Measurements from ENCODE around the gene GNB1. TPM values are rescaled to one million over a fixed set of nuclear protein-coding genes. Genes with fewer than 3 reads are reported as not detected.
A peak's percentile ranks its signal among the peaks of the same experiment; 100 is the strongest.
"Not testable (repeated sequence)": the region's sequence is repeated elsewhere in the genome, so short reads cannot be mapped to it uniquely, and the experiment has no call there.

Gene GNB1
- total RNA-seq, 2 experiments from 2014 or later, result 396 to 403 TPM

DNA sequence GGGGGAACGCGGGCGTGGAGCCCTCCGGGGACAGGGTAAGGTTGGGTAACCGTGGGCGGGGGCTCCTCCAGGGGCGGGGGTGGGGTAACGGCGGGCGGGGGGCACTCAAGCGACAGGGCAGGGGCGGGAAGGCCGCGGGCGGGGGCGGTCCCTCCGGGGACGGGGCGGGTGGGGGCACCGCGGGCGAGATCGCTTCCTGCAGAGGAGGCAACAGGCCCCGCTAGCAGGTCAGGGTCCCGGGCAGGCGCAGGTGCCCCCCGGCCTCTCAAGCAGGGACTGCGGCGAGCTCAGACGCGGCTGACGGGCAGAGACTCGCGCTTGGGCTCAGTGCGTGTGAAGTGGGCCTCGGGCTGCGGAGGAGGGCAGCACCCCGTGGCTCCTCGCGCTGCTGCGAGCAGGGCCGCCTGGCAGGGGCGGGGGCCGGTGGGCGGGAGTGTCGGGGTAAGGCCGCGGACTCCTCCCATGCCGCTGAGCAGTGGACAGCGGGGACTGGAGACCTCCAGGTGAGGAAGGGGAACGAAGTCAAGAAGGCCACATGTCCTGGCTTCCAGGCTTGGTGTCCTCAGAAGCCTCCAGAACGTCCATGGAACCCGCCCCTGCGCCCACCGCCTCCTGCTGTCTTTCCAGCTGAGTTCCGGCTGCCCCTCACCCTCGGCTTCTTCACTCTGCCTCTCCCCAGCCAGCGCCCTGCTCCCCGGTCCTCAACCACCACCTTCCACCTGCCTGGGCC, 627 bp upstream of the GNB1 start:
- Mint-ChIP-seq H3K27ac (peak overlapping the region; percentile 86), H3K4me3 (peak overlapping the region; percentile 72), H3K27me3 (no peaks in the 10 kb centered on the region), H3K36me3 (peaks cover 7% of the 10 kb centered on the region), H3K9me3 (no peaks in the 10 kb centered on the region), H3K4me1 (ENCODE audit: low read depth) (peaks cover 45% of the 10 kb centered on the region)
- intact Hi-C loops (cut with micrococcal nuclease), result loop anchor here (2.0 kb wide), 1 partner anchor 17 kb away; no protein-coding TSS in a partner anchor
- ChIA-PET CTCF (interaction anchor here (1.1 to 2.0 kb wide), 3 partner anchors 14 to 64 kb away, joined by 3 to 10 read pairs (median 7); no protein-coding TSS in a partner anchor), POLR2A (no interaction called here)
- peak; percentile 73 for DNase-seq

DNA sequence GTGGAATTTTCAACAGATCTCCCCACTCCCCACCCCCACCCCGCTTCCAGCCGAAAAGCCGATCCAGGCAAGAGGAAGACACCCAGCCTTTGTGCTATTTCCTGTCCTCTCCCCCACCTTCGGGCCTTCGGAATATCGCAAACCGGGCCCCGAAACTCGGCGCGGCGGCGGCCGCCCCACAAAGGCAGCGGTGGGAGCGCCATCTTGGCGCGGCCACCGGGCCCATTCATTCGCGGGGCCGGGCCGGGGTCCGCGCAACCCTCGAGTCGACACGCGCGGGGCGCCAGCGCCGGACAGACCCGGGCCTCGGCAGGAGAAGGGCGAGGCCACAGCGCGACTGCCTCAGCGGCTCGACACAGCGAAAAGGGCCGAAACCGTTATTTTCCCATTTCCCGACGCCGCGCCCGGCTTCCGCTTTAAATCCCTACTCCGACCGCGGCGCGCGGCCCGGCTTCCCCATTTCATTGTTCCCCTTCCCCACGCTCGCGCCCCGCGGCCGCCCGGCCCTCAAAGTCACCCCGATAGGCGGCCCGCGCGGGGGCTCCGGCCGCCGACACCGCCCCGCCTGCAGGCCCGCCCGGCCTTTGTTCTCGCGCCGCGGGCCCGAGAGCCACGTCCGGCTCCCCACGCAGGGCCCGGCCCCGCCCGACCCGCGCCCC, 911 bp downstream of the GNB1 start:
- no peaks in the 10 kb centered on the region for H3K27me3 Mint-ChIP-seq
- peak overlapping the region; percentile 85 for H3K27ac Mint-ChIP-seq
- POLR2A ChIA-PET, result interaction anchor here (1.1 kb wide), 1 partner anchor 21 kb away, joined by 3 read pairs; no protein-coding TSS in a partner anchor
- intact Hi-C loops (cut with micrococcal nuclease), result loop anchor here (2.0 kb wide), 2 partner anchors 19 to 109 kb away; no protein-coding TSS in a partner anchor
- peaks cover 46% of the 10 kb centered on the region for H3K4me1 Mint-ChIP-seq (ENCODE audit: low read depth)
- H3K9me3 Mint-ChIP-seq, result no peaks in the 10 kb centered on the region
- DNase-seq, result peak; percentile 57
- H3K36me3 Mint-ChIP-seq, result peaks cover 11% of the 10 kb centered on the region
- CTCF ChIA-PET, result no interaction called here
- peak overlapping the region; percentile 81 for H3K4me3 Mint-ChIP-seq

DNA sequence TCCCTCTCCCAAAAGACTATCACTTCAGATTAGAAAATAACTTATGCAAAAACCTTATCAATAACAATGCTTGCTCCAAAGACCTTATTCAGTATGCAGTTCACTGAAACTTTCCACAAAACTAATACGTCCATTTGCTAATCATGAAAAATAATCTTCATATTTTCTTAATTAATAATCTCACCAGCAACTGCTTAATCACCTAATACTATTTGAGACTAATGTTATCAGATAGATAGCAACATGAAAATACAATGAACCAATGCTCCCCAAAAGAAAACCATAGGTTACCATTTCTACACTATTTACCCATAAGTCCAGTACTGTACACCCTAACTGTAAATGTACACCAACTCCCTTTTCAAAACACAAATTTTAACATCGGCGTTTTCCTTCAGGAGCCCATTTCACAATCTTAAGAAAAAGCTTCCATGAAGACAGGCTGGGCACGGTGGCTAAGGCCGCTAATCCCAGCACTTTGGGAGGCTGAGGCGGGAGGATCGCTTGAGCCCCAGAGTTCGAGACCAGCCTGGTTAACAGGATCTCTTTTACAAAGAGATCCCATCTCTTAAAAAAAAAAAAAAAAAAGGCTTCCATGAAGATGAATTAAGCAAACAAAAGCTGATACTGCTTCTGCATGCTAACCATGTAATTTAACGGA, 1.7 kb downstream of the GNB1 start:
- CTCF ChIA-PET, result interaction anchor here (1.2 kb wide), 1 partner anchor 66 kb away, joined by 3 read pairs; no protein-coding TSS in a partner anchor
- DNase-seq, result no peak
- H3K36me3 Mint-ChIP-seq, result peaks cover 11% of the 10 kb centered on the region
- H3K27ac Mint-ChIP-seq, result peak overlapping the region; percentile 85
- peaks cover 43% of the 10 kb centered on the region for H3K4me1 Mint-ChIP-seq (ENCODE audit: low read depth)
- no peaks in the 10 kb centered on the region for H3K9me3 Mint-ChIP-seq
- intact Hi-C loops (cut with micrococcal nuclease), result loop anchor here (2.0 kb wide), 1 partner anchor 108 kb away; no protein-coding TSS in a partner anchor
- POLR2A ChIA-PET, result interaction anchor here (1.1 kb wide), 2 partner anchors 10 to 20 kb away, joined by 3 read pairs; no protein-coding TSS in a partner anchor
- H3K27me3 Mint-ChIP-seq, result no peaks in the 10 kb centered on the region
- peak overlapping the region; percentile 81 for H3K4me3 Mint-ChIP-seq

DNA sequence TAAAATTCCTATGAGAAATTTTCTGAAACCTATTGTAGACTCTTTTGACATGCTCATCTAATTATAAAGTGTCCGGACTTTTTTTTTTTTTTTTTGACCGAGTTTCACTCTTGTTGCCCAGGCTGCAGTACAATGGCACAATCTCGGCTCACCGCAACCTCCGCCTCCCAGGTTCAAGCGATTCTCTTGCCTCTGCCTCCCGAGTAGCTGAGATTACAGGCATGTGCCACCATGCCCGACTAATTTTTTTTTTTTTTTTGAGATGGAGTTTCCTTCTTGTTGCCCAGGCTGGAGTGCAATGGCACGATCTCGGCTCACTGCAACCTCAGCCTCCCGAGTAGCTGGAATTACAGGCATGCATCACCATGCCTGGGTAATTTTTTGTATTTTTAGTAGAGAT, 7.0 kb downstream of the GNB1 start:
- H3K9me3 Mint-ChIP-seq; H3K4me3 Mint-ChIP-seq; POLR2A ChIA-PET; H3K27me3 Mint-ChIP-seq; DNase-seq; CTCF ChIA-PET; intact Hi-C loops (cut with micrococcal nuclease): not testable (repeated sequence)
- Mint-ChIP-seq H3K4me1 (ENCODE audit: low read depth) (peaks cover 71% of the 10 kb centered on the region), H3K27ac (peak overlapping the region; percentile 23), H3K36me3 (peaks cover 17% of the 10 kb centered on the region)

DNA sequence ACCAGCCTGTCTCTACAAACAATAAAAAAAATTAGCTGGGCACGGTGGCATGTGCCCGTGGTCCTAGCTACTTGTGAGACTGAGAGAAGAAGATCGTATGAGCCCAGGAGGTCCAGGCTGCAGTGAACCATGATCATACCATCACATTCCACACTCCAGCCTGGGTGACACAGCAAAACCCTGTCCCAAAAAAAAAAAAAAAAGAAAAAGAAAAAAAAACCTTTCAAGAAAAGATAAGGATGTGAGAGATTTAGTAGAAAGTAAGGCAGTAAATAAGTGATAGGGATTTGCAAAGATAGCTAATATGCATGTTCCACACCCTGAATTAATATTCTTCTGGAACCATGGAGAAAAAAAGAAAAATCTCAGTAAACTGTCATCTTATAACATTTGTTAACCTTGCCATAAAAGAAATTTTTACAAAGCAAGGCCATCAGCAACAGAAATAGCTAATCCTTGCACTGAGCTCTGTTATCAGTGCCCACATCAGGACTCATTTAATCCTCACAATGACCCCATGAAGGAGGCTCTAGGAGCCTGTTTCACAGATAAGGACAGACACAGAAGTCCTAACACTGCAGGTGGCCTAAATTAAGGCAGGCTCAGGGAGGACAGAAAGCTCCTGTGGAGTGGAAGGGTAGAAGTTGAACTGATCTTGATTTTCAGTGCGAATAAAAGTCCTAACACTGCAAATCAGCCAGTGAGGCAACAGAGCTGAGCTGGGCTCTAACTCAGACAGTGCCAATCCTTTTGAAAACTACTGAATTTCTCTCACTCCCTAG, 7.6 kb downstream of the GNB1 start:
- no peak for DNase-seq
- Mint-ChIP-seq H3K4me3 (no peak overlapping the region), H3K4me1 (ENCODE audit: low read depth) (peaks cover 71% of the 10 kb centered on the region), H3K36me3 (peaks cover 23% of the 10 kb centered on the region), H3K27ac (peak overlapping the region; percentile 23), H3K27me3 (no peaks in the 10 kb centered on the region), H3K9me3 (no peaks in the 10 kb centered on the region)
- CTCF ChIA-PET, result interaction anchor here (0.6 to 2.0 kb wide), 3 partner anchors 22 to 94 kb away, joined by 3 to 6 read pairs (median 4); no protein-coding TSS in a partner anchor
- intact Hi-C loops (cut with micrococcal nuclease), result no loop called here
- POLR2A ChIA-PET, result no interaction called here

DNA sequence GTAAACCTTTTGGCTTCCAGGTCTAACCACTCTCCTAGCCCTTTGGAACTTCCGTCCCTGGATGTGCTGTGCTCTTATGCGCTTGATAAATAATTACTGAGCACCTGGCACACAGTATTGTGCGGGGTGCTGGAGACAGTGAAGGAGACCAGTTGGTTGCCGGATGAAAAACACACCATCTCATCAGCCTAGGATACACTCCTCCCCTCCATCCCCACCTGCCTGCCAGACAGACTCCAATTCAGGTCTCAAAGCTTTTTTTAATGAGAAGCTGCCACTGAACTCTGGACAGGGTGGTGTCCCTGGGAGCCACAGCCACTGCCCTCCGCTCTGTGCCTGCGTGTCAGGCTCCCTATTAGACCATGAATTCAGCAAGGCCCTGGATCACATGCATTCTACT, 9.2 kb downstream of the GNB1 start:
- peaks cover 16% of the 10 kb centered on the region for H3K36me3 Mint-ChIP-seq
- intact Hi-C loops (cut with micrococcal nuclease), result no loop called here
- H3K4me1 Mint-ChIP-seq (ENCODE audit: low read depth), result peaks cover 67% of the 10 kb centered on the region
- DNase-seq, result no peak
- no peak overlapping the region for H3K27ac Mint-ChIP-seq
- no peaks in the 10 kb centered on the region for H3K9me3 Mint-ChIP-seq
- CTCF ChIA-PET, result interaction anchor here (2.0 kb wide), 1 partner anchor 24 kb away, joined by 6 read pairs; no protein-coding TSS in a partner anchor
- POLR2A ChIA-PET, result no interaction called here
- H3K27me3 Mint-ChIP-seq, result no peaks in the 10 kb centered on the region
- H3K4me3 Mint-ChIP-seq, result no peak overlapping the region

DNA sequence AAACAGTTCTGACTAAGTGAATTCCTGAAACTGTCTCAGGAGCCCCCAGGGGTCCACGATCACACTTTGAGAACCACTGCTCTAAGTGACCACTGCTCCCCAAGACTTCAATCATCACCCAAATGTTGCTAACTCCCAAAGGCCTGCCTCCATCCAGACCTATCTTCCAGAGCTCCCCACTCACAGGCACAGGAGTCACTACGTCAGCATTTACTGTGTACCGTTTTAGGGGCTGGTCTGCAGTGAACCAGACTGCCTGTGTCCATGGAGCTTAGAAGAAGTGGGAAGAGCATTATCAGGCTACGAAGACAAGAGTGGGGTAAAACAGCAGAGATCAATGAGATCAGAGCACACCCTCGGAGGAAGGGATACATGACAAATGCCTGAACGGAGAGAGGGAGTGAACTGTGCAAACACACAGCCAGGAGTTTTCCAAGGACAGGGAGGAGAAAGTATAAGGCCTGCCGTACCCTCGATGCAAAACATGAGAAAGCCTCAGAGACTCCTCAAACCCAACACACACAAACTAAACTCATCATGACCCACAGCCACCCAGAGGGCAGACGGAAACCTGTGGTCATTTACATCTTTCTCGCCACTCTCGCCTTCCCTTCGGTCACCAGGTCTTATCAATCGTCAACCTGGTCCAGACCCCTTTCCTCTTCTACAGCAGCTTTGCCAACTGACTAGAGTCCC, 10.1 kb downstream of the GNB1 start:
- peak overlapping the region; percentile 14 for H3K27ac Mint-ChIP-seq
- DNase-seq, result no peak
- H3K9me3 Mint-ChIP-seq, result no peaks in the 10 kb centered on the region
- H3K4me3 Mint-ChIP-seq, result no peak overlapping the region
- no peaks in the 10 kb centered on the region for H3K27me3 Mint-ChIP-seq
- intact Hi-C loops (cut with micrococcal nuclease), result no loop called here
- CTCF ChIA-PET, result interaction anchor here (0.6 to 2.0 kb wide), 3 partner anchors 21 to 72 kb away, joined by 3 to 6 read pairs (median 3); no protein-coding TSS in a partner anchor
- peaks cover 14% of the 10 kb centered on the region for H3K36me3 Mint-ChIP-seq
- H3K4me1 Mint-ChIP-seq (ENCODE audit: low read depth), result peaks cover 71% of the 10 kb centered on the region
- POLR2A ChIA-PET, result interaction anchor here (0.6 kb wide), 1 partner anchor 33 kb away, joined by 3 read pairs; no protein-coding TSS in a partner anchor

DNA sequence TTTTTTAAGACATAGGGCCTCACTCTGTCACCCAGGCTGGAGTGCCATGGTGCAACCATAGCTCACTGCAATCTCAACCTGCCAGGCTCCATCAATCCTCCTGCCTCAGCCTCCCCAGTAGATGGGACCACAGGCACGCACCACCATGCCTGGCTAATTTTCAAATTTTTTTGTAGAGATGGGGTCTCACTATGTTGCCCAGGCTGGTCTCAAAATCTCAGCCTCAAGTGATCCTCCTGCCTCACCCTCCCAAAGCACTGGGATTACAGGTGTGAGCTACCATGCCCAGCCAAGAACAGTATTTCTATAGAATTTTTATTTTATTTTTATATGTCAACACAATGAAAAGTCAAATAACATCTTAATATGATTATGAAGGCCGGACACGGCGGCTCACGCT, 10.9 kb downstream of the GNB1 start:
- H3K36me3 Mint-ChIP-seq, result peaks cover 20% of the 10 kb centered on the region
- intact Hi-C loops (cut with micrococcal nuclease), result loop anchor here (5.0 kb wide), 1 partner anchor 38 kb away; no protein-coding TSS in a partner anchor
- no peaks in the 10 kb centered on the region for H3K9me3 Mint-ChIP-seq
- H3K27me3 Mint-ChIP-seq, result no peaks in the 10 kb centered on the region
- peaks cover 79% of the 10 kb centered on the region for H3K4me1 Mint-ChIP-seq (ENCODE audit: low read depth)
- ChIA-PET CTCF (interaction anchor here (0.6 kb wide), 2 partner anchors 72 to 81 kb away, joined by 3 read pairs; no protein-coding TSS in a partner anchor), POLR2A (no interaction called here)
- H3K27ac Mint-ChIP-seq, result no peak overlapping the region
- H3K4me3 Mint-ChIP-seq, result no peak overlapping the region
- no peak for DNase-seq

DNA sequence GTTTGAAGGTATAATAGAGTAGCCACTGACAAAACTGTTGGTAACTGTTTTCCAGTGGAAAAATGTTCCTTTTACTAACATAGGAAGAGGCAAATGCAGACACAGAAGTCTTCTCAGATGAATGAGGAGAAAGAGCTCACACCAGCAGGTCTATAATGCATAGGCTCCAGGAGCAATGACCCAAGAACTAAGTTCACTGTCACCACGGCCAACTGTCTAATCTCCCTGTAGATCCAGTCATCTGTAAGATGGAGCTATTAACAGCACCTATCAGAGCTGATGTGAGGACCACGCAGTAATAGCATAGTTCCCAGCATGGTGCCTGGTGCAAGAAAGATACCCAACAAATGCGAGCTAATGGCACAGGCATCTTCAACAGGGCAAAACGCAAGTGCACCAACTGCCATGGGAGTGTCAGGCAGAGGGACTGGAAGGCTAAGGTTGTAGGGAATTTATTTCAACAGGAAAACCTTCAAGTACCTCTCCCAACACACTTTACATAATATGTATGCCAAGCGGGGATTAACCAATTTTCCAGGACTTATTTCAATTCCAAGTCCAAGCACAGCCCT, 12.9 kb downstream of the GNB1 start:
- intact Hi-C loops (cut with micrococcal nuclease), result loop anchor here (5.0 kb wide), 1 partner anchor 36 kb away; no protein-coding TSS in a partner anchor
- ChIA-PET POLR2A (no interaction called here), CTCF (interaction anchor here (0.8 kb wide), 1 partner anchor 18 kb away, joined by 3 read pairs; no protein-coding TSS in a partner anchor)
- Mint-ChIP-seq H3K27me3 (no peaks in the 10 kb centered on the region), H3K4me1 (ENCODE audit: low read depth) (peaks cover 78% of the 10 kb centered on the region), H3K36me3 (peaks cover 22% of the 10 kb centered on the region), H3K27ac (peak overlapping the region; percentile 59), H3K4me3 (no peak overlapping the region), H3K9me3 (no peaks in the 10 kb centered on the region)
- no peak for DNase-seq

DNA sequence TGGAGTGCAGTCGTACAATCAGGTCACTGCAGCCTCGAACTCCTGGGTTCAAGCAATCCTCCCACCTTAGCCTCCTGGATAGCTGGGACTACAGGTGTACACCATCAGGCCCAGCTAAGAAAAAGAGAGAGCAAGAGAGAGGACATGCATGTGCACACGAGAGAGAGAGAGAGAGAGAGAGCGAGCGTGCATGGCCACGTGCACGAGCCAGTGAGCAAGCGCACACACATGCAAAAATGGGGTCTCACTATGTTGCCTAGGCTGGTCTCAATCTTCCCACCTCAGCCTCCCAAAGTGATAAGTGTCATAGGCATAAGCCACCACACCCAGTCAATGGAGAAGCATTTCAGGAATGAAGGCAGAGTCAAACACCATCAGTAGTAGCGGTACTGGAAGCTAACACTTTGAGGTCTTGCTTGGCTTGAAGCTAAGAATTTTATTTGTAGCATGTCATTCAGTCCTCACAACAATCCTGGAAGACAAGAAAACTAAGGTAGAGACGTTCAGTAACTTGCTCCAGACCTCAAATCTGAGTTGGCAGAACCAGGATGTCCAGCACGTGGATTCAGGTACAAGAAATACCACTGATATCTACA, 14.5 kb downstream of the GNB1 start:
- CTCF ChIA-PET, result interaction anchor here (1.3 to 1.5 kb wide), 2 partner anchors 11 to 29 kb away, joined by 3 to 4 read pairs; no protein-coding TSS in a partner anchor
- H3K27ac Mint-ChIP-seq, result peak overlapping the region; percentile 79
- DNase-seq, result no peak
- POLR2A ChIA-PET, result interaction anchor here (1.2 to 1.5 kb wide), 2 partner anchors 10 to 53 kb away, joined by 3 to 9 read pairs; no protein-coding TSS in a partner anchor
- no peaks in the 10 kb centered on the region for H3K9me3 Mint-ChIP-seq
- peaks cover 80% of the 10 kb centered on the region for H3K4me1 Mint-ChIP-seq (ENCODE audit: low read depth)
- intact Hi-C loops (cut with micrococcal nuclease), result loop anchor here (1.0 to 5.0 kb wide), 4 partner anchors 12 to 52 kb away; no protein-coding TSS in a partner anchor
- H3K4me3 Mint-ChIP-seq, result no peak overlapping the region
- no peaks in the 10 kb centered on the region for H3K27me3 Mint-ChIP-seq
- peaks cover 28% of the 10 kb centered on the region for H3K36me3 Mint-ChIP-seq

Measured in activated CD4-positive, alpha-beta memory T cell treated with anti-CD3 and anti-CD28 coated beads for 36 hours (primary cell).